Umbilical cord (tissue), 2 donors: ENCODE results near the gene HES3. TPM values are rescaled to one million over a fixed set of nuclear protein-coding genes. Genes with fewer than 3 reads are reported as not detected.

Source experiments
- DNase-seq: peaks from one replicate; pipeline ENCODE4 v3.0.0-alpha.2; 2015; ENCODE audit warnings: low spot score
- total RNA-seq: library from RNA; depleted of rRNA; stranded (reverse); fragments of >200 nt; gene quantifications from one replicate; pipeline ENCODE4 v1.2.3, GENCODE V29; 2014; ENCODE audit warnings: low replicate concordance; ENCODE audit not compliant: insufficient read depth

HES3 gene
- total RNA-seq, 1 donor from 2014 or later, result not detected

DNA sequence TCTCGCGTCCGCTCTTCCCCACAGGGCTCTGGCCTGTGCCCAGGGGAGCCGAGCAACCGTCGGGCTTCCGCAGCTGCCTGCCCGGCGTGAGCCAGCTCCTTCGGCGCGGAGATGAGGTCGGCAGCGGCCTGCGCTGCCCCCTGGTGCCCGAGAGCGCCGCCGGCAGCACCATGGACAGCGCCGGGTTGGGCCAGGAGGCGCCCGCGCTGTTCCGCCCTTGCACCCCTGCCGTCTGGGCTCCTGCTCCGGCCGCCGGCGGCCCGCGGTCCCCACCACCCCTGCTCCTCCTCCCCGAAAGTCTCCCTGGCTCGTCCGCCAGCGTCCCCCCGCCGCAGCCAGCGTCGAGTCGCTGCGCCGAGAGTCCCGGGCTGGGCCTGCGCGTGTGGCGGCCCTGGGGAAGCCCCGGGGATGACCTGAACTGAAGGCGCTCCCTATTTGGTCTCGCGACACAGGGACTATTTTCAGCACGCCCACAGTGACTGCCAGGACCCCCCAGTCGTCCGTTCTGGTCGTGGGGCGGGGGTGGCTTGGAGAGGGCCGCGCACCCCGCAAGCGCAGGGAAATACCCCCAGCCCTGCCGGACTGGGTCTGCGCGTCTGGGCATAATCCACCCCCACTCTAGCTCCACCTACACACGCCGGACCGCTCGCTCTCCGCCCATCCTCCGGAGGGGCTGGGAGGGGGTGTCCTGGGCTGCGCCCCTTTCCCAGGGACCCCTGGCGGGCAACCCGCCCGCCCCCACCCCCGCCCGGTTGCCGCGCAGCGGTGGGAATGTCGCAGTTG is 1.3 kb downstream of the HES3 start:
- peak; percentile 79 for DNase-seq

DNA sequence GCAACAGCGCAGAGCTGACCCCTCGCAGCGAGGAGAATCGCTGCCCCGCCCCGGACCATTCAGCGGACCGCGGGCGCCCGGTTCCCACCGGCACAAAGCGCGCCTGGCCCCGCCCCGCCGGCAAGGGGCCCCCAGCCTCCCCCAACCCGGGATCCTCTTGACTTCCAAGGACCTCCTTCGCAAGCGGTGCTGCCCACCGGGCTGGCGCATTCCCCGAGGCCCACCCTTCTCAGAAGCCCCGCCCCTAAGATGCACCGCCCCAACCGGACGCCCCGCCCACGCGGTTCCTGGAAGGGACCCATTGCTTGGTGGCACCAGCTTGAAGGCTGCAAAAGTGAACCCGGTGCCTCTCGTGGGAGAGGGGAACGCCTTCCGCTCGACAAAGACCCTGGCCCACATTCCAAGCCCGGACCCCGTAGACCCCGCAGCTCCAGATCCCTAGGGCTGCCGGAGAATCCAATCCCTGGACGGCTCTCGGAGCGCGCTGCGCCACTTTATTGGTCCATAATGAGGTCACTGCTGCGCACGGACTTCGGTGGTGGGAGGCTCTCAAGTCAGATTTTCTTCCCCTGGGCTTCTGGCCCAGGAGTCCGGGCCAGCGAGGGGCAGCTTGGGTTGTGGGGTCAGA is 2.0 kb downstream of the HES3 start:
- DNase-seq, result no peak

DNA sequence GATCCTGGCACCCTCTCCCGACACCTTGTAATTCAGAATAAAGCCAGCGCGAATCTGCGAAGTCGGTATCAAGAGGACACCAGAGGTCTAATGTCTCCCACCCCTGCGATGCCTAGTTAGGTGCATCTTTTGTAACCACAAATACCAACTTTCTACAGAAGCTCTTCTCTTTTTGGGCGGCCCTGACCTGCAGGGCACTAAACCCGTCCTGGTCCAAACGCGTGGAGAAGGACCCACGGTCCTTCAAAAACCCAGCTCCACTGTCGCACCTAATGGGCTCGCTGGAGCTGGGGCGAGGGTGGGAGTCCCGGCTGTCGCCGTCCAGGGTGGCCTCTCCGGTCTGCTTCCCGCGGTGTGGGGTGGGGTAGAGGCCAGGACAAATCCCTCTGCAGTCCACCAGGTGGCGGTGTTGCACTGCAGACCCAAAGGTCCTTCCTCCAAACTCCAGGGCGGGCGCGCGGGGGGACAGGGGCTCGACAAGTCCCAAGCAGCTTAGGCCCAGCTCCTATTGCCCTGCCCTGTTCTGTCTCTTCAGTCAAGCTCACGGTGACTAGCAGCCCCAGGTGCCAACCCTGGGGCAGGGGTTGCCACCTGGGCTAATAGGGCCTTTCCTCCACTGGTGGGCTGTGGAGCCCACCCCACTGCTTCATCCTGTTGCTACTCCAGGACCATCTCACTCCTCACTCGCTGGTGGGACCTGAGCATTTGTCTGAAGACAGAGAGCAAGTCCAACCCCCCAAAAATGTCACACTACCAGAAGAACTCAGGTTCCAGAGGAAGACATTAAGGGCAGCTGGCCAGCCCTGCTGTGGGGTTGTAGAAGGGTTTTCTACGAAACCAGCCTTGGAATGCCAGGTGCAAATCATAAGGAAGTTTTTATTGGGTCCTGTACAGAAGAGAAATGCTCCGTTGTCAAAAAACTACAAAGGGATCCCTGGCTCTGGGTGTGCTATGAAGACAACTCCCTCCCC is 2.8 kb downstream of the HES3 start:
- DNase-seq, result peak; percentile 79

DNA sequence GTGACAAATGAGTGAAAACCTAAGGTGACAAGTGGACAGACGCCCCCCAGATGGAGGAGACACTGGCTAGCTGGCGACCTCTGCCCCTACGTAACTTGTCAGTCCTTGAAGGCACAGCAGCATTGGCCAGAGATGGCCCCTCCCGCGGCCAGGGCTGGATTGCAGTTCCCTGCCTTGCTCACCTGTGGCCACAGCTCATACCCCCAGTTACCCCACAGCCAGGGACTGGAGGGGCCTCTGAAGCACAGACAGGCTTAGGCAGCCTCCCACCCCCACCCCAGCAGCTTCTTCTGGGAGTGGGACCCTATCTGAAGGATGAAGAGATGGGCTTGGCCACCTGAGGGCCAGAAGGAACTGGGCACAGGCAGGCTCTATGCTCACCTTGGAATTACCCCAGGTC is 3.7 kb downstream of the HES3 start:
- DNase-seq, result no peak

DNA sequence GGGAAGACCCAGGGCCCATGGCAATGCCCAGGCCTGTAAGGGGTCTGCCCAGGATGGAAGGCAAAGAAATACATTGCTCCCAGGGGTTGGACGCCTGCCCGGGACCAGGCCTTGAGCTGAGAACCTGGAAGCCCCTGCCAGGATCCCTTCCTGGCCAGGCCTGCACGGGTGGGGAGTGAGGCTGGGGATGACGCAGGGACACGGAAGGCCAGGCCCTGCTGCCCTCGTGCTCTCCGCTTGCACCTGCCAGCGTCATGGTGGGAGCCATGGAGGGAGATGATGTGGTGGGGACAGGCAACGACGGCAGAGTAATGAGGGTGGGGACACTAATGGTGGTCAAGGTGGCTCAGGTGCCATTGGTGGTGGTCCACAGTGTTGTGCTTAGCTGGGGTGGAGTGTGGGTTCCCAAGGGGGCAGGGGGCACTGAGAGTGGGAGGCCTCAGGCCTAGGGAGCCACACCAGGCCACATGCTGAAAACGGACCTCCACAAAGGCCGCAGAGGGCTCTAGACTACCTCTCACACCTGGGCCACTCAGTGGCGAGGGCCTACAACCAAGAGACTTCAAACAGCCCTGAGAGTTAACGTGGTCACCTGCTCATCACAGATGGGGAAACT is 4.3 kb downstream of the HES3 start:
- DNase-seq, result no peak

DNA sequence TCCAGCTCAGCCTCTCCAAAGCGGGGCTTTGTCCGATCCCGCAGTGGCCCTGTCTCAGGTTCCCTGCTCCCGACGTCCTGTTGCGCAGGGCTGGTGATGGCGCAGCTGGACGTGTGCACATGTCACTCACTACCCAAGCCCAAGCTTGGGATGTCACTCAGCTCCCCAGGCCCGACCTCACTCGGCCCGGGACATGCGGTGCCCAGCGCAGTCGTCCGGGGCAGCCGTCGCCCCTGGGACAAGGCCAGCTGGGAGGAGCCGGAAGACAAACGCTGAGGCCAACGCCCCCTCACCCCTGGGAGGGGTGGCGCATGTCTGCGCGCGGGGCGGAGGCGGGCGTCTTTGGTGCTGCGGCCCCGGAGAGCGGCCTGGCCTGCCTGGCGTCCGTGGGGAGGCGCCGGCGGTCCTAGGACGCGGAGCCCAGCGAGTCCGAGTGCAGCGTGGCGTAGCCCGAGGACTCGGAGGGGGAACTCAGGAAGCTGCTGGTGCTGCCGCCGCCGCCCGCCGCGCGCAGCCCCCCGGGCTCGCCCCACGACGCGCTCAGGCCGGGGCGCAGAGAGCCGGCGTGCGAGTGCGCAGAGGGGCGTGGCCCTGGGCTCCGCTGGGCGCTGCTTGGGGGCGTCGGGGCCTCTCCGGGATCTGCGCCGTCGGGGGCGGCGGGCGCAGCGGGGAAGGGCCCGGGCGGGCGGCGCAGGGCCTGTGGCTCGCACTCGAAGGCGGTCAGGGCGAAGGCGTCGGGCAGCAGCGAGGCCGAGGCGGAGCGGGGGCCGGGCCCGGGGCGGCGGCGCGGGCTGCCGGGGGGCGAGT is 5.2 kb downstream of the HES3 start:
- DNase-seq, result peak; percentile 54

DNA sequence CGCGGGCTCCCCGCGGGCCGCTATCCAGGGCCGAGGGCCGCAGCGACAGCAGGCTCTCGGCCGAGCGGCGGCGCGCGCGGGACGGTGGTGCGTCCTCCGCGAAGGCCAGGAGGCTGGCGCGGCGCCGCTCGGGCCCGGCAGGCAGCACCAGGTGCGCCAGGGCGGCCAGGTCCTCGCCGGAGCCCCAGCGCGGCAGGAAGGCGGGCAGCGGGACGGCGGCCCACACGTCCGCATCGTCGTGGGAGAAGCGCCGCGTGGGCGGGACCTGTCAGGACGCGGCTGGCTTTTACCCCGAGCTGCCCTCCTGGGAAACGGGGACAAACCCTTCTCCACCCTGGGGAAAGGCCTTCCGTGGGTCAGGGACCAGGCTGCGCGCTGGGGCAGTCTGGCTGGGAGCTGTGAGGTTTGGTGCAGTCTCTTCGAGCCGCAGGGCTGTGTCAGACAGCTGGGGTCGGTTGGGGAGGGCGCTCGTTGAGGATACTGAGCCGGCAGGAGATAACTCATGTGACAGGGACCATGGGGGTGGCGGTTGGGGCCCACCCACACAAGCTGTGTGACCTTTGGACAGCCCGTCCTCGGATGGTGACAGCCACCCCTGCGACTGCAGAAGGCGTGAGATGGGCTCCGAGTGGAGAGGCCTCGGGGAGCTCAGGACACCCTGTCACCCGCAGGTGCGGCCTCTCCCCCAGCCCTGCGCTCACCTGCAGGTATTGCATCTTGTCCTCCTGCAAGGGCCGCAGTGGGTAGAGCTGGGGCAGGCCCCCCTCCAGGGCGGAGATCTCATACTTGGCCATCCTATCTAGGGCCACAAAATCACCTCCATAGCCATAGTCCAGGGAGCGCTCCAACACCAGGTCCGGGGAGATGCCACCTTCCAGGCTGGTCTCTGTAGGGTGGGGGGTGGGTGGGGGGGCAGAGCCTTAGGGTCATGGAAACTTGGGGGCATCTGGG is 6.0 kb downstream of the HES3 start:
- no peak for DNase-seq

DNA sequence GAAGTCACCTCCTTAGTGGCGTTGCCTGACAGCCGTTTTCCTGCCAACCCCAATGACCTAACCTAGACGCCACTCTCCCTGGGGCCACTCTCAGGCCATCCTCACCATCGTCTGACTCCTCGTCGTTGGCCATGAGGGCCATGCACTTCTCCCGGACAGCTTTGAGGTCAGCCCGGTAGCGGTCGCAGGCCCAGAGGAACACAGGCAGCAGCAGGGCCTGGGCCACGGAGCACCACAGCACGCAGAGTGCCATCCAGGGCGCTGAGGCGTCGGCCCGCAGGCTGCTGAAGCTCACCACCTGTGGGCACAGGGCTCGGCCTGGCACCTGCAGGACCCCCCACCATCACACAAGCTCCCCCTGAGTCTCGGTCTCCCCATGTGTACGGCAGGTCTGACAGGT is 7.3 kb downstream of the HES3 start:
- DNase-seq, result no peak

DNA sequence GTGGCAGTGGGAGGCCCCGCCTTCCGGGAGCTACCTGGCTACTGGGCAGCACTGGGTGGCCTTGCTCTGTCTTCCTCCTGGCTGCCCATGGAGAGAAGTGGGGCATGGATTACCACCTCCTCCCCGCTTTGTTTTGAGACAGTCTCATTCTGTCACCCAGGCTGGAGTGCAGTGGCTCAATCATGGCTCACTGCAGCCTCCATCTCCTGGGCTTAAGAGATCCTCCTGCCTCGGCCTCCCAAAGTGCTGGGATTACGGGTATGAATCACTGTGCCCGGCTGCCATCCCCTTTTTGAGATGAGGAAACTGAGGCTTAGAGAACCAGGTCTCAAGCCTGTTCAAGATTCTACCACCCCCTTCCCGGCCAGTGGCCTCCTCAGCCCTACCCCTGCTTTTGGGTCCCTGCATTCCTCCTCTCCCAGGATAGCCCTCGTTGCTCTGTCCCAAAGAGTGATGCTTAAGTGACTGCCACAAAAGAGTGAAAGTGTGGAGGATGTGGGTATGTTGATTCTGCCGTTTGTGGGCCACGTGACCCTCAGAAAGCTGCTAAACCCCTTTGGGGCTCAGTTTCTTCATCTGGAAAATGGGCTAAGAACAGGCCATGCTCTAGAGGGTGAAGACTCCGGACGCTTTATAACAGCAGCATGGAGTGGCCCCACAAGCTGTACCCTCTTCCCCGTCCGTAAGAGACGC is 7.8 kb downstream of the HES3 start:
- no peak for DNase-seq

DNA sequence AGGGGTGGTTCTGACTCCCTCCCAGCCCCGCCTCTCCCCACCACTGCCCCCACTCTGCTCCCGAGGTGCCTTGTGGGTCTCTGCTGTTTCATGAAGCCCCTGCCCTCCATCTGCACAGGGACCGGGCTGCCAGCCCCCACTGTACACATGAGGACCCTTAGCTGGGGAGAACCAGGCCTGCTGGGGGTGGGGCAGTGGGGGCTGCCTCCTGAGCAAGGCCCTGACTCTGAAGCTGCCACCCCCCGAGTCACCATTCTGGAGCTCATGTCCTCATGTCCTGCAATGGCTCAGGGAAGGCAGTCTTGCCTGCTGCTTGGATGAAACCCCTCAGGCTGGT is 8.4 kb downstream of the HES3 start:
- no peak for DNase-seq

DNA sequence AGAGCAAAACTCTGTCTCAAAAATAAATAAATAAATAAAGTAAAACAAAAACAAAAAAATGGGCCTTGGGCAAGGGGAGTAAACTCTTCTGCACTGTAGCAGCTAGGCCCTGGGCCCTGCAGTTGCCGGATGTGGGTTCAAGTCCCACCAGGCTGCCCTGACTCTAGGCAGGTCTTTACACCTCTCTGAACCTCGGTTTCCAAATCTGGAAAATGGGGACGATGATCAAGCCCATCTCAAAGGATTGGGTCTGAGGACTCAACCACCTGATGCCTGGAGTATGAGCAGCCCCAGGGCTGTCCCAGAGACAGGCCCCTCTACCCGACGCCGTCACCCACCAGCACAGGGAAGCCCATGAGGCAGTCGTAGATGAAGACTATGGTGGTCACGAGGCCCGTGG is 9.4 kb downstream of the HES3 start:
- no peak for DNase-seq

DNA sequence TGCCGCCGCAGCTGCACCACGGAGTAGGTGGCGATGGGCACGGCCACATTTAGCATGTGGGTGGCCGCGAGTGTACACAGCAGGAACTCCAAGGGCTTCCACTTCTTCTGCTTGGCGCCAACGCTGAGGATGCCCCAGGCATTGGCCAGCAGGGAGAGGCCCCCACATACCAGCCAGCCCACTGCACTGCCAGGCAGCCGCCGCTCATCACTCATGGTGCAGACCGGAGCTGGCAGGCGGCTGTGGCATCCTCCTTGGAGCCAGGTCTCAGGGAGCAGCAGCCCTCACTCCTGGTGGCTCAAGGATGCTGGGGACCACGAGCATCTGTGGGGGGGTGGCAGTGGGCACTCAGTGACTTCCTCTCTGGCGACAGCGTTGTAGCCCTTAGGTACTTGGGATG is 10.7 kb downstream of the HES3 start:
- DNase-seq, result no peak

DNA sequence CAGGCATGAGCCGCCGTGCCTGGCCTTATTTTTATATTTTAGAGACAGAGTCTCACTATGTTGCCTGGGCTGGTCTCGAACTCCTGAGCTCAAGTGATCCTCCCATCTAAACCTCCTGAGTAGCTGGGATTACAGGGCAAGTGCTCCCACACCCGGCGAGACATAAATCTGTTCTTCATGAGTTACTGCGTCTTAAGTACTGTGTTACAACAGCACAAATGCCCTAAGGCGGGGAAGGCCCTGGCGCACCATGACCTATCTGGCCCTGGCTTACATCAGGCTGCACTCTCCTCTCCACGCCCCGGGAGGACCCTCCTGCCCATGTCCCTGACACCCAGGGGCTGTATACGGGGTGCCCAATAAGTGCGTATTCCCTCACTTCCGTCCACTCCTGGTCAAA is 12.7 kb downstream of the HES3 start:
- no peak for DNase-seq

DNA sequence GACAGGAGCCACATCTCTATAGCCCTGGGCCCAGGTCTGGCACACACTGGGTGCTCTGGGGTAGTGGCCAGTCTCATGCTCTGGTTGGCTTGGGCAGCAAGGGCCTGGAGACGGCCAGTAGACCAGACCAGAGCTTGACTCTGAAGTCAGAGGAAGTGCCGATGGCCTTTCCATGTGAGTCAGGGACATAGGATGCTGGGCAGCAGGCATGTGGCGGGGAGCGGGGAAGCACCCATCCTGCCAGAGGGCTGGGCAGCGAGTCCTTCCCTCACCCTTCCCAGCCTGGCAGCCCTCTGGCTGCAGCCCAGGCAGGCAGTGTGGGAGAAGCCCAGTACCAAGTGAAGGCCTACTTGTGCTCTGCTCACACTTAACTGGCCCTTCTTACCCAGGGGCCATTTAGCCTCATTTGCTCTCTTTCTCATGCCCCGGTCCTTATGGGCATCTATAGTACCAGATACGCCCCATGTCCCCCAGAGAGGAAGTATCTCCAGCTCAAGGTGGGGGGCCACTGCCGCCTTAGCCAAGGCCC is 13.6 kb downstream of the HES3 start:
- no peak for DNase-seq

DNA sequence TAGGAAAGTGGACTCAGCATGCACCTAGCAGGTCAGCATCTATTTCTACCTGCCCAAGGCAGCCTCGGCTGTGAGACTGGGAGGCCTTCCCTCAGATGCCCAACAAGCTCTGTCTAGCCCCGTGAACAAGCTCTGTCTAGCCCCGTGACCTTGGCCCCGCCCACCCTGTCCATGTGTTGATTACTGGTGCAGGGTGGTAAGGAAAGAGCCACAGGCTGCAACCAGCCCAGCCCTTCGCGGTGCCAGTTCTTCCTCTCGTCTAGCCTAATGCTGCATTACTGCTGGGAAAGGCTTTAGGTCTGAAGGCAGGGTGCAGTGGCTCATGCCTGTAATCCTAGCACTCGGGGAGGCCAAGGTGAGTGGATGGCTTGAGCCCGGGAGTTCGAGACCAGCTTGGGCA is 14.7 kb downstream of the HES3 start:
- DNase-seq, result no peak

DNA sequence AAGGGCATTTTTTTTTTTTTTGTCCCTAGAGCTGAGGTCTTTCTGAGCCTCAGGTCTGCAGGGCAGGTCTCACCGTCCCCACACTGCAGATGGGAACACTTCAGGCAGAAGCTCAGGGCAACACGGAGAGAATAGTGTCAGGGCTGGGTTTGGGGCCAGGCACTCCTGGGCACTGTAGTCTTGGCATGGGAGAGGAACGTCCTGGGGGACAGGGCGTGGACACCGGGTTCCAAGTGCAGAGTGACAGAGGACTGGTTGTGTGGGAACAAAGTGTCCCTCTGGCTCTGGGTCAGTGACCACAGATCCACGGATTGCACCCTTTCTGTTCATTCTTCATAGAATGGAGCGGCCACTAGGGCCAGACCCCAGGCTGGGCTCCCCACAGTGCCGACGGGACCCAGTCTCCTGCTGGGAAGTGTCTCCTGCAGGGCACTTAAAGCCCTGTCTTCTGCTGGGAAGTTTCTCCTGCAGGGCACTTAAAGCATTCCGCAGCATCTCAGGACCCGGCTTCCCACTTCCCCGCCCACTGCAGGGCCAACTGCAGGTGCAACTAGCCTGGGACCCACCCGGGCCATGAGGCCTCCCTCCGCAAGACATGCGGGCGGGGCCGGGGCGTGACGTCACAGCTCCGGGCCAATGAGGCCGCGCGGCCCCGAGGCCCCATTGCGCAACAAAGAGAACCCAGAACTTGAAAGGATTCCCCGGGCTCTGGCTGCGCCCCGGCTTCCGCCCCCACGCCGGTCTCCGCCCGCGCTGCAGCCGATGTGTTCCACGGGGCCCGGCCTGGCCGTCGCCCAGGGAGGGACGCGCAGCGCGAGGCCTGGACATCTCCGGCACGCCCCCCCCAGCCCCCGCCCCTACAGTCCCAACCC is 15.7 kb downstream of the HES3 start:
- peak; percentile 85 for DNase-seq

DNA sequence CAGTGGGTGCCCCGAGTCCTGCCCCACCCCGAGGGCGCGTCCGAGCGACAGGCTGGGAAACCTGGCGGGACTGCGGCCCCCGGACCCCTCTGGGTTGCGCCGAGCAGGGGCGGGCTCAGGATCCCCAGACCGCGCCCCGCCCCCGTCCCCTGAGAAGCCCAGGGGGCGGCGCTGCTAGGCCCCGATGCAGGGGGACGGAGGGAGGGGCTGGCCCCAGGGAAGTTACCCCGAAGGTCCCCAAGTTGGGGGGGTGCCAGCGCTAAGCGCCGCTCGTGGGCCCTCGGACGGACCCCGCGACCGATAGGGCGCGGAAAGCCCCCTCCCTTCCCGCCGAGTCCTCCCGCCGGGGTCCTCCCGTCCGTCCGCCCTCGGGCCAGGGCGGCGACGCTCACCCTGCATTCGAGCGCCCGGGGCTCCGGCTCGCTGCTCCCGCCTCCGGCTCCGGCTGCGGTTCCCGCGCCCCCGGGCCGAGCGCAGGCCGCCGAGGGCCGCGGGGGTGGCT is 16.5 kb downstream of the HES3 start:
- DNase-seq, result peak; percentile 69
